Measurements from ENCODE around the gene DEPDC1B.
"Not testable (repeated sequence)": the region's sequence is repeated elsewhere in the genome, so short reads cannot be mapped to it uniquely, and the experiment has no call there.

GRCh38 chr5:60715201-60715928 is 15.4 kb upstream of the DEPDC1B start:
- TF ChIP-seq CTCF (tag by site-specific recombination; IDR thresholded peaks at IDR 0.05); ZNF138 (tag by site-specific recombination; IDR thresholded peaks at IDR 0.05; ENCODE audit: borderline replicate concordance); ZFP3 (tag by site-specific recombination; IDR thresholded peaks at IDR 0.05; ENCODE audit: low read depth); ZNF785 (tag by site-specific recombination; IDR thresholded peaks at IDR 0.05); ZNF560 (tag by site-specific recombination; IDR thresholded peaks at IDR 0.05; ENCODE audit: borderline replicate concordance); ZNF23 (tag by site-specific recombination; IDR thresholded peaks at IDR 0.05; ENCODE audit: borderline replicate concordance); ZNF202 (tag by site-specific recombination; IDR thresholded peaks at IDR 0.05; ENCODE audit: borderline replicate concordance); MYNN (tag by site-specific recombination; IDR thresholded peaks at IDR 0.05; ENCODE audit: borderline replicate concordance): not testable (repeated sequence)
- TF ChIP-seq, protein P1, sequence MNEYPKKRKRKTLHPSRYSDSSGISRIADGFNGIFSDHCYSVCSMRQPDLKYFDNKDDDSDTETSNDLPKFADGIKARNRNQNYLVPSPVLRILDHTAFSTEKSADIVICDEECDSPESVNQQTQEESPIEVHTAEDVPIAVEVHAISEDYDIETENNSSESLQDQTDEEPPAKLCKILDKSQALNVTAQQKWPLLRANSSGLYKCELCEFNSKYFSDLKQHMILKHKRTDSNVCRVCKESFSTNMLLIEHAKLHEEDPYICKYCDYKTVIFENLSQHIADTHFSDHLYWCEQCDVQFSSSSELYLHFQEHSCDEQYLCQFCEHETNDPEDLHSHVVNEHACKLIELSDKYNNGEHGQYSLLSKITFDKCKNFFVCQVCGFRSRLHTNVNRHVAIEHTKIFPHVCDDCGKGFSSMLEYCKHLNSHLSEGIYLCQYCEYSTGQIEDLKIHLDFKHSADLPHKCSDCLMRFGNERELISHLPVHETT (tag by site-specific recombination; IDR thresholded peaks at IDR 0.05): not testable (repeated sequence)
